ENCODE measurements around the gene TMEM187.

Gene TMEM187

GRCh38 chrX:154004315-154004714 lies 31.8 kb downstream of the TMEM187 start:
- Histone ChIP-seq H3K9me3 (ENCODE audit: control insufficient read depth, low read length) (no peaks in the 10 kb centered on the region), H3K27me3 (ENCODE audit: control insufficient read depth, insufficient read depth, low read length) (no peaks in the 10 kb centered on the region), H3K4me1 (ENCODE audit: control insufficient read depth, insufficient read depth, low read length) (peaks cover 5% of the 10 kb centered on the region), H3K9ac (ENCODE audit: low read length) (no peak overlapping the region), H3K4me3 (ENCODE audit: low read length) (no peak overlapping the region), H3K36me3 (ENCODE audit: control insufficient read depth, insufficient read depth, low read length) (no peaks in the 10 kb centered on the region)

DNA sequence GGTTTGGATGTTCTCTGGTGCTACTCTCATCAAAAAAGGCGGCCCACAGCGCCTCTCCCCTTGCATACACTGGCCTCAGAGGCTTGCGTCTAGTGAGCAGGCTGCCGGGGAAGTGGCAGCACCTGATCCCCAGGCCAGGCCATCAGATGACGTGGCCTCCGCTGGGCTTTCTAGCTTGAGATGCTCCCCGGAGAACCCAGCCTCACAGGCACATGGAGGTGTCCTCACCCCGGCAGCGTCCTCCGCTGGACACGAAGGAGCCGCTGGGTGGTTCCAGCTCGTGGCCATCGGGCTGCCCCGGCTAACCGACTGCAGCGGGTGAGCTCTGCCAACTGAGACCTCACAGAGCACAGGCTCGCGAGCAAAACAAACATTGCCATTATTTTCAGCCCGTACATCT lies 34.4 kb downstream of the TMEM187 start:
- Histone ChIP-seq H3K4me3 (ENCODE audit: low read length) (no peak overlapping the region), H3K36me3 (ENCODE audit: control insufficient read depth, insufficient read depth, low read length) (no peaks in the 10 kb centered on the region), H3K4me1 (ENCODE audit: control insufficient read depth, insufficient read depth, low read length) (peaks cover 5% of the 10 kb centered on the region), H3K27me3 (ENCODE audit: control insufficient read depth, insufficient read depth, low read length) (no peaks in the 10 kb centered on the region), H3K9ac (ENCODE audit: low read length) (no peak overlapping the region), H3K9me3 (ENCODE audit: control insufficient read depth, low read length) (no peaks in the 10 kb centered on the region)

GRCh38 chrX:154008521-154008920 lies 36.0 kb downstream of the TMEM187 start:
- no peaks in the 10 kb centered on the region for H3K27me3 ChIP-seq (ENCODE audit: control insufficient read depth, insufficient read depth, low read length)

DNA sequence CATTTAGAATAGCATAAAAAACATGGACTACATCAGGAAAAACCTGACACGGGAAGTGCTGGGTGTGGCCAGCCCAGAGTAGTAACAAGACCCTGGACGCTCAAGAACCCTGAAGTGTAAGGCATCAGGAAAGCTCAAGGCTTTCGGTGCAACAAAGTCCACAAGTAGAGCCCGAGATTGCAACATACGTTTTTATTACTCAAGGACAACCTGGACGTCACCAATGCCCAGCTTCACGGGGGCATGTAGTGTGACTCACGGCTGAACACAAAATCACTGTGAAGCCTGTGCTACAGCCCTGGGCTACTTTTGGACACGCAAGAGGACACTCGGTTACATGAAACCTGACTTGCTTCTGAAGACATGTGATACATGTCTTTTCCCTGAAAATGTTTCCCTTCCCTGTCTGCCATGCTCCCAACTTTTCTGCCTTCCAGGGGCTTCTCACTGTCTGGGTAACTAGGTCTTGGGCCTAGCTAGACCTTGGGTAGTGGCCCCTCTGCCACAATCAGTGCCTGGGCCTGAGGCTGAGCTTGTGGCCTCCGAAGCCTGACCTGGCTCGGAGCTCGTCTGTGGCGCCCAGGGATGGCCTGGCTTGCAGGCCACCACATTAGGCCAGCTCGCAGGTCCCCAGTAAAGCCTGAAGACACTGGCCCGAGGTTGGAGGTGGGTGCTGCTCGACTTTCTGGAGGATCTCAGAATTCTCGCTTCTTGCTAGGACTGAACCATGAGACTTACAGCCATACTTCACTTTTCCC lies 38.0 kb downstream of the TMEM187 start:
- no peaks in the 10 kb centered on the region for H3K4me1 ChIP-seq (ENCODE audit: control insufficient read depth, insufficient read depth, low read length)
- no peaks in the 10 kb centered on the region for H3K27me3 ChIP-seq (ENCODE audit: control insufficient read depth, insufficient read depth, low read length)
- H3K9ac ChIP-seq (ENCODE audit: low read length), result no peak overlapping the region
- H3K4me3 ChIP-seq (ENCODE audit: low read length), result no peak overlapping the region
- no peaks in the 10 kb centered on the region for H3K36me3 ChIP-seq (ENCODE audit: control insufficient read depth, insufficient read depth, low read length)
- no peaks in the 10 kb centered on the region for H3K9me3 ChIP-seq (ENCODE audit: control insufficient read depth, low read length)

More at GRCh38 chrX:154008521-154008920, 36.0 kb downstream of the TMEM187 start:
- Histone ChIP-seq H3K4me1 (ENCODE audit: control insufficient read depth, insufficient read depth, low read length) (no peaks in the 10 kb centered on the region), H3K4me3 (ENCODE audit: low read length) (no peak overlapping the region), H3K9ac (ENCODE audit: low read length) (no peak overlapping the region), H3K36me3 (ENCODE audit: control insufficient read depth, insufficient read depth, low read length) (no peaks in the 10 kb centered on the region), H3K9me3 (ENCODE audit: control insufficient read depth, low read length) (no peaks in the 10 kb centered on the region)

DNA sequence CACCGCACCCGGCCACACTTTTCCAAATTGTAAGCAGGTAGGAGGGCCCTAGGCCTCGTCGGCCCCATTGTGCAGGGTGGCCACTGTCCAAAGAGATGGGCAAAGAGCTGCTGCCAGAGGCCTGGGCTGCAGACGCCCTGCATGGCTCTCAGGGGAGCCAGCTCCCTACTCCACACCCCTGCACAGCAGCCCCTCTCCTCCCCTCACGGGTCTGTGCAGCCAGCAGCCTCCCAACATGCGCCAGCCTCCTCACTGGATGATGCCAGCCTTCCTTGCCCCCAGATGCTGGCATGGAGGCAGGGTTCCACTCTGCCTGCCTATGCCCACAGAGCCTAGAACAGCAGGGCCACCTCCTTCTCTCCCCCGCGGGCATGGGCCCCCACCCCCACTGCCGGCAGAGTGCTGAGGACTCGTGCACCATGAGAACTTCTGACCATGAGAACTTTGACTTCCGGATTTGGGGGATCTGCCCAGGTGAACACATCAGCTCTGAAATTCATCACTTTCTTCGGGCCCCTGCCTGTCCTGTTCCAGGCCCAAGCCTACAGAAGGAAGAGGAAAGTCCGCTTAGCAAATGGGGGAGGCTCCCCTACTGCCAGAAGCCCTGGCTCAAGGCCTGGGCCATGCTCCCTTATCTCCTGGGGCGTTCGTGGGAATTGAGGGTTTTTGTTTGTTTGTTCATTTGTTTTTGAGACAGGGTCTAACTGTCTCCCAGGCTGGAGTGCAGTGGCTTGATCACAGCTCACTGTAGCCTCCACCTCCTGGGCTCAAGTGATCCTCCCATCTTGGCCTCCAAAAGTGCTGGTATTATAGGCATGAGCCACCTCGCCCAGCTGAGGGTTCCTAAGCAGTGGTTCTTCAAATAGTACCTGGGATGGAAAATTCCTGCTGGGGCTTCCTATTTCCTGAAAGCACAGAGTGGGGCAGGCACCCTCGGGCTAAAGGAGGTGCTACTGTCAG lies 39.1 kb downstream of the TMEM187 start:
- Histone ChIP-seq H3K4me3 (ENCODE audit: low read length) (no peak overlapping the region), H3K4me1 (ENCODE audit: control insufficient read depth, insufficient read depth, low read length) (no peaks in the 10 kb centered on the region), H3K27me3 (ENCODE audit: control insufficient read depth, insufficient read depth, low read length) (no peaks in the 10 kb centered on the region), H3K9ac (ENCODE audit: low read length) (no peak overlapping the region), H3K36me3 (ENCODE audit: control insufficient read depth, insufficient read depth, low read length) (no peaks in the 10 kb centered on the region), H3K9me3 (ENCODE audit: control insufficient read depth, low read length) (no peaks in the 10 kb centered on the region)

DNA sequence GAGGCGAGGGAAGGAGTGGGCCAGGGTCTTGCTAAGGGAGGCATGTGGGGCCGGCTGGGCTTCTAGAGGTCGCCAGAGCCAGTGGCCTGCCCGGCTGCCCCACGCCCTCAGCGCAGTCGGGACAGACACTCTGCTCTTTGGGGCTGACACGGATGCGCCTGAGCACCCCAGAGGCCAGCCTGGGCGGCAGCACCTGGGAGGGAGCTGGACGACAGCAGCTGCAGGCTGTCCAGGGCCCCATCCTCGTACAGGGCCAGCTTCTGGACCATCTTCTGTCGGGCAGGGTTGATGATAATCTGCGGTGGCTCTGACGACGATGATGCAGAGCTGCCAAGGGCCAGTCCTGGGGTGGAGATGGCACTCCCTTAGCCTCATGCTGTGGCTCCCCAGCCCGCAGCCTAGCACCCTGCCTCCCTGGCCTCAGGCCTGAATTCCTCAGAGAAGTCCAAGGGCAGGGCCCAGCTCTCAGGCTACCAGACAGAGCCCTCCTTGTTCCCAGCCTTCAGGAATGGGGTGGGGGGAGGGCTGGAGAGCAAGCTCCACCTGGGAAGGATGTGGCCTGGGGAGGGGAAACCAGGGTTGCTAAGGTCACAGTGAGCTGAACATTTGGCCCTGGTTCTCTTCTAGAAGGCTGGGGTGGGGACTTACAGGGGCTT lies 39.9 kb downstream of the TMEM187 start:
- H3K27me3 ChIP-seq (ENCODE audit: control insufficient read depth, insufficient read depth, low read length), result no peaks in the 10 kb centered on the region
- H3K4me1 ChIP-seq (ENCODE audit: control insufficient read depth, insufficient read depth, low read length), result no peaks in the 10 kb centered on the region
- H3K4me3 ChIP-seq (ENCODE audit: low read length), result no peak overlapping the region
- H3K9me3 ChIP-seq (ENCODE audit: control insufficient read depth, low read length), result no peaks in the 10 kb centered on the region
- no peak overlapping the region for H3K9ac ChIP-seq (ENCODE audit: low read length)
- H3K36me3 ChIP-seq (ENCODE audit: control insufficient read depth, insufficient read depth, low read length), result no peaks in the 10 kb centered on the region

- Histone ChIP-seq H3K9me3 (ENCODE audit: control insufficient read depth, low read length) (no peaks in the 10 kb centered on the region), H3K36me3 (ENCODE audit: control insufficient read depth, insufficient read depth, low read length) (no peaks in the 10 kb centered on the region), H3K9ac (ENCODE audit: low read length) (no peak overlapping the region), H3K4me3 (ENCODE audit: low read length) (no peak overlapping the region), H3K4me1 (ENCODE audit: control insufficient read depth, insufficient read depth, low read length) (peaks cover 2% of the 10 kb centered on the region), H3K27me3 (ENCODE audit: control insufficient read depth, insufficient read depth, low read length) (no peaks in the 10 kb centered on the region)
These were observed 40.5 kb downstream of the TMEM187 start for GRCh38 chrX:154013001-154013421.

GRCh38 chrX:154013614-154014360 lies 41.2 kb downstream of the TMEM187 start:
- Histone ChIP-seq H3K27me3 (ENCODE audit: control insufficient read depth, insufficient read depth, low read length) (no peaks in the 10 kb centered on the region), H3K9ac (ENCODE audit: low read length) (no peak overlapping the region), H3K9me3 (ENCODE audit: control insufficient read depth, low read length) (no peaks in the 10 kb centered on the region), H3K4me3 (ENCODE audit: low read length) (no peak overlapping the region), H3K4me1 (ENCODE audit: control insufficient read depth, insufficient read depth, low read length) (peaks cover 9% of the 10 kb centered on the region), H3K36me3 (ENCODE audit: control insufficient read depth, insufficient read depth, low read length) (no peaks in the 10 kb centered on the region)

DNA sequence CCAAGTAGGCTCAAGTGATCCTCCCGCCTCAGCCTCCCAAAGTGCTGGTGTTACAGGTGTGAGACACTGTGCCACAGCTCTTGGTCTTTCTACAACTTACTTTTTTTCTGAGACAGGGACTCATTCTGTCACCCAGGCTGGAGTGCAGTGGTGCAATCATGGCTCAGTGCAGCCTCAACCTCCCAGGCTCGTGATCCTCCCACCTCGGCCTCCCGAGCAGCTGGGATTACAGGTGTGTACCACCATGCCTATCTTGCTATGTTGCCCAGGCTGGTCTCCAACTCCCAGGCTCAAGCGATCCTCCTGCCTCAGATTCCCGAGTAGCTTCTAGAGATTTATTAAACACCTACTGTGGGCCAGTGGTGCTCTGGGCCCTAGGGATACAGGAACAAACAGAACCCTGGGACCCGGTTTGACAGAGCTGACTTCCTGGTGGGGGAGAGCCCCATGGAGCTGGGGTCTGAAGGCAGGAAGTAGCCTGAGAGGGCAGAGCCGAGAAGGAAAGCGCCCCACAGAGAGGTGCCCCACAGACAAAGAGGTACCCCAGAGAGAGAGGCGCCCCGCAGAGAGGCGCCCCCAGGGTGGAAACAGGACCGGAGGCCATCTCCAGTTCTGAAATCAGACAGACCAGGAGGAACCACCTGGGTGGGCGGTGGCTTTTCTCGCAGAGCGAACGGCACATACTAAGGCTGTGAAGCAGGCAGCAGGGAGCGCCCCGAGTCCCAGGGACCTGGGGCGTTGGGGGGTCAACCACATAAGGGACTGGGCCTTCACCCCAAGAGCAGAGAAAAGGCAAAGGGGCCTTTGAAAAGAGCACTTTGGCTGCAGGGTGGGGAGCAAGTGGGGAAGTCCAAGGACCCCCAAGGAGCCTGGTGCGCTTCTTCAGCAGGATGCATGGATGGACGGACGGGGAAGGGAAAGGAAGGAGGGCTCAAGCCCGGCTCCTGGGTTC lies 42.2 kb downstream of the TMEM187 start:
- Histone ChIP-seq H3K27me3 (ENCODE audit: control insufficient read depth, insufficient read depth, low read length) (no peaks in the 10 kb centered on the region), H3K9me3 (ENCODE audit: control insufficient read depth, low read length) (no peaks in the 10 kb centered on the region), H3K9ac (ENCODE audit: low read length) (no peak overlapping the region), H3K4me1 (ENCODE audit: control insufficient read depth, insufficient read depth, low read length) (peaks cover 9% of the 10 kb centered on the region), H3K4me3 (ENCODE audit: low read length) (no peak overlapping the region), H3K36me3 (ENCODE audit: control insufficient read depth, insufficient read depth, low read length) (no peaks in the 10 kb centered on the region)

DNA sequence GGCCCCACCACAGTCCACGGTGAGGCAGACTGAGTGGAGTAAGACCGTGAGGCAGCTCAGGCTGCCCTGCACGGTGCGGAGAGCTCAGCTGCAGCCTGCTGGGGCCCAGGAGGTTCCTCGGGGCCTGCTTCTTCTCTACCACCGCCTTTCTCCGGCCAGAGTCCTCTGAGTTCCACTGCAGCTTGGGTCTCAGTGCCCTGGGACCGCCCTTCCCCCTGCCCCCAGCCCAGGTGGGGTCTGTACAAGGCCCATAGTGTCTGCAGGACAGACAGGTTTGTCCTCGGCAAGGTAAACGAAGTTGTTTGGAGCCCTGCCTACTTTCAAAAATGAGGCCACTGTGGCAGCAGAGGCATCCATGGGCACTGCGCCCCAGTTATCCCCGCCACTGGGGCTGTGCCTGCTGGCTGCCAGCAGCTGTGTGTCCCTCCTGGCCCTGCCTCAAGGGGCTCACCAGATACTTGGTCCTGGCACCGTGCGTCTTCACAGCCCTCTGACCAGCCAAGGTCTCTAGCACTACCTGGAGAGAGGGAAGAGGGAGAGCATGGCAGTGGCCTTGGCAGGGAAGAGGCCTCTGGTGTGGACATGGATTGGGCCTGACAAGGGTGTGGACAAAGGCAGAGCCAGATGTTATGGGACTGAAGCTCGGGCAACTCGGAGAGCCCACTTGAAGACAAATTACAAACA lies 43.2 kb downstream of the TMEM187 start:
- Histone ChIP-seq H3K9me3 (ENCODE audit: control insufficient read depth, low read length) (no peaks in the 10 kb centered on the region), H3K36me3 (ENCODE audit: control insufficient read depth, insufficient read depth, low read length) (no peaks in the 10 kb centered on the region), H3K27me3 (ENCODE audit: control insufficient read depth, insufficient read depth, low read length) (no peaks in the 10 kb centered on the region), H3K4me3 (ENCODE audit: low read length) (no peak overlapping the region), H3K9ac (ENCODE audit: low read length) (no peak overlapping the region), H3K4me1 (ENCODE audit: control insufficient read depth, insufficient read depth, low read length) (peaks cover 13% of the 10 kb centered on the region)
